Neural cell (in vitro differentiated cells): ENCODE results near the gene FUT7. TPM values are rescaled to one million over a fixed set of nuclear protein-coding genes. Genes with fewer than 3 reads are reported as not detected.

Experiments
- H2AFZ ChIP-seq: fragments of 200-600, 300-800 bp; sonication (generic), shearing (Covaris generic); 2 replicates; pipeline ENCODE4 v1.6.0; 2014; ENCODE audit warnings: low read depth, mild to moderate bottlenecking, antibody characterized with exemption, low read length, moderate library complexity
- H3F3A ChIP-seq: fragments of 200-600 bp; shearing (Covaris generic); 2 replicates; pipeline ENCODE4 v1.6.1; 2016; ENCODE audit warnings: mild to moderate bottlenecking, moderate library complexity, mixed read lengths, antibody characterized with exemption, low read length; ENCODE audit not compliant: insufficient read depth, poor library complexity, severe bottlenecking
- H3K27ac ChIP-seq: fragments of 200-600, 300-800 bp; sonication (generic), shearing (Covaris generic); 2 replicates; pipeline ENCODE4 v1.5.1; 2014; ENCODE audit warnings: mild to moderate bottlenecking, low read length, moderate library complexity
- H3K27me3 ChIP-seq: fragments of 300-800, 200-600 bp; sonication (generic), shearing (Covaris generic); 2 replicates; pipeline ENCODE4 v1.6.0; 2014; ENCODE audit warnings: mild to moderate bottlenecking, low read depth, low read length, moderate library complexity; ENCODE audit not compliant: insufficient read depth
- H3K36me3 ChIP-seq: fragments of 300-800, 200-600 bp; sonication (generic), shearing (Covaris generic); 2 replicates; pipeline ENCODE4 v1.5.1; 2014; ENCODE audit warnings: mild to moderate bottlenecking, antibody characterized with exemption, low read length, moderate library complexity; ENCODE audit not compliant: insufficient read depth
- H3K4me2 ChIP-seq: fragments of 300-800, 200-600 bp; sonication (generic), shearing (Covaris generic); 2 replicates; pipeline ENCODE4 v1.6.0; 2014; ENCODE audit warnings: mild to moderate bottlenecking, low read length
- H3K4me3 ChIP-seq: fragments of 300-800, 200-600 bp; sonication (generic), shearing (Covaris generic); 2 replicates; pipeline ENCODE4 v1.5.1; 2014; ENCODE audit warnings: mild to moderate bottlenecking, low read length, moderate library complexity
- H3K79me2 ChIP-seq: fragments of 200-600 bp; shearing (Covaris generic); replicated peaks from 2 replicates; pipeline ENCODE4 v1.6.0; 2014; ENCODE audit warnings: mild to moderate bottlenecking, low read length, moderate library complexity; ENCODE audit not compliant: insufficient read depth
- H3K9ac ChIP-seq: fragments of 300-800, 200-600 bp; sonication (generic), shearing (Covaris generic); 2 replicates; pipeline ENCODE4 v1.6.1; 2016; ENCODE audit warnings: mild to moderate bottlenecking, low read length, mixed read lengths
- H3K9me2 ChIP-seq: fragments of 200-600 bp; shearing (Covaris generic); 2 replicates; pipeline ENCODE4 v1.6.1; 2016; ENCODE audit warnings: mild to moderate bottlenecking, low read length, mixed read lengths; ENCODE audit not compliant: insufficient read depth
- H3K9me3 ChIP-seq: fragments of 200-600, 300-800 bp; sonication (generic), shearing (Covaris generic); 2 replicates; pipeline ENCODE4 v1.6.1; 2016; ENCODE audit warnings: mild to moderate bottlenecking, mixed run types, low read length, moderate library complexity, mixed read lengths
- H4K20me1 ChIP-seq: fragments of 200-600 bp; shearing (Covaris generic); 2 replicates; pipeline ENCODE4 v1.6.1; 2016; ENCODE audit warnings: mild to moderate bottlenecking, mixed run types; ENCODE audit not compliant: insufficient read depth
- CTCF ChIP-seq: fragments of 450-650 bp; IDR thresholded peaks from 2 replicates; pipeline ENCODE4 v1.5.1; 2014; ENCODE audit warnings: antibody characterized with exemption, mild to moderate bottlenecking, moderate library complexity; ENCODE audit not compliant: poor library complexity, severe bottlenecking
- EP300 ChIP-seq: fragments of 450-650 bp; conservative IDR thresholded peaks from 2 replicates; pipeline ENCODE4 v1.6.1; 2014; ENCODE audit warnings: antibody characterized with exemption, mild to moderate bottlenecking, moderate library complexity; ENCODE audit not compliant: poor library complexity, severe bottlenecking
- EZH2 ChIP-seq: fragments of 200-600, 300-800 bp; shearing (Covaris generic), sonication (generic); IDR thresholded peaks from 2 replicates; pipeline ENCODE4 v1.6.1; 2014; ENCODE audit warnings: antibody characterized with exemption, low read length, borderline replicate concordance, mild to moderate bottlenecking; ENCODE audit not compliant: insufficient read depth, poor library complexity, severe bottlenecking
- MXI1 ChIP-seq: fragments of 450-650 bp; conservative IDR thresholded peaks from 2 replicates; pipeline ENCODE4 v1.6.1; 2014; ENCODE audit warnings: antibody characterized with exemption, mild to moderate bottlenecking; ENCODE audit not compliant: poor library complexity, severe bottlenecking
- POLR2AphosphoS5 ChIP-seq: IDR thresholded peaks from 2 replicates; pipeline ENCODE4 v1.6.1; 2012
- RAD21 ChIP-seq: fragments of 450-650 bp; conservative IDR thresholded peaks from 2 replicates; pipeline ENCODE4 v1.6.1; 2014; ENCODE audit warnings: antibody characterized with exemption, mild to moderate bottlenecking, moderate library complexity
- REST ChIP-seq: IDR thresholded peaks from 2 replicates; pipeline ENCODE4 v1.6.1; 2012; ENCODE audit warnings: borderline replicate concordance
- SMC3 ChIP-seq: fragments of 450-650 bp; conservative IDR thresholded peaks from 2 replicates; pipeline ENCODE4 v1.6.1; 2014; ENCODE audit warnings: antibody characterized with exemption, mild to moderate bottlenecking, moderate library complexity; ENCODE audit not compliant: poor library complexity
- TAF1 ChIP-seq: IDR thresholded peaks from 2 replicates; pipeline ENCODE4 v1.6.1; 2012; ENCODE audit warnings: low read depth
- polyA plus RNA-seq: library from polyadenylated mRNA; depleted of rRNA; stranded (reverse); fragments of >200 nt; gene quantifications from 2 replicates; pipeline ENCODE4 v1.2.3, GENCODE V29; 2014

FUT7 gene
- polyA plus RNA-seq, 1 donor from 2014 or later: 0.69 TPM

GRCh38 chr9:137071282-137071681 is 39.4 kb upstream of the FUT7 start:
- no peak overlapping the region for H2AFZ ChIP-seq
- H3K9ac ChIP-seq: no peak overlapping the region
- no peak overlapping the region for H3K4me2 ChIP-seq

GRCh38 chr9:137070906-137071275 is 39.0 kb upstream of the FUT7 start:
- no peaks in the 10 kb centered on the region for H3F3A ChIP-seq
- no peak overlapping the region for H2AFZ ChIP-seq
- H3K27ac ChIP-seq: no peak overlapping the region
- peaks cover 25% of the 10 kb centered on the region for H3K27me3 ChIP-seq
- H4K20me1 ChIP-seq: no peaks in the 10 kb centered on the region
- no peaks in the 10 kb centered on the region for H3K36me3 ChIP-seq
- H3K9me2 ChIP-seq: no peaks in the 10 kb centered on the region
- H3K4me3 ChIP-seq: peak overlapping the region; percentile 59
- H3K9ac ChIP-seq: no peak overlapping the region
- H3K4me2 ChIP-seq: no peak overlapping the region
- no peaks in the 10 kb centered on the region for H3K79me2 ChIP-seq
- H3K9me3 ChIP-seq: no peaks in the 10 kb centered on the region
- TF ChIP-seq RAD21: no peak
- TF ChIP-seq MXI1: no peak
- no peak for TF ChIP-seq EZH2
- no peak for TF ChIP-seq POLR2AphosphoS5
- TF ChIP-seq REST: no peak
- TF ChIP-seq SMC3: no peak
- no peak for TF ChIP-seq EP300
- no peak for TF ChIP-seq TAF1

More at GRCh38 chr9:137071282-137071681, 39.4 kb upstream of the FUT7 start:
- H3K36me3 ChIP-seq: no peaks in the 10 kb centered on the region
- no peaks in the 10 kb centered on the region for H3K9me3 ChIP-seq
- H3K79me2 ChIP-seq: no peaks in the 10 kb centered on the region
- H3K27ac ChIP-seq: no peak overlapping the region
- no peaks in the 10 kb centered on the region for H4K20me1 ChIP-seq
- H3K9me2 ChIP-seq: no peaks in the 10 kb centered on the region
- TF ChIP-seq CTCF: no peak
- TF ChIP-seq EZH2: no peak
- no peak for TF ChIP-seq TAF1
- TF ChIP-seq REST: no peak
- TF ChIP-seq POLR2AphosphoS5: no peak
- no peak for TF ChIP-seq MXI1
- H3K27me3 ChIP-seq: peaks cover 29% of the 10 kb centered on the region
- no peak overlapping the region for H3K4me3 ChIP-seq
- no peaks in the 10 kb centered on the region for H3F3A ChIP-seq
